Measurements from ENCODE around the gene DHX34. TPM values are rescaled to one million over a fixed set of nuclear protein-coding genes. Genes with fewer than 3 reads are reported as not detected.
"Not testable (repeated sequence)": the region's sequence is repeated elsewhere in the genome, so short reads cannot be mapped to it uniquely, and the experiment has no call there.

Gene DHX34
- total and polyA plus RNA-seq, 2 donors (not counting 1 experiment from before 2014, with no cell fraction given), result 2.6 to 8.3 TPM

- Histone ChIP-seq H3K4me1 (ENCODE audit: control insufficient read depth, extremely low read depth, insufficient read depth, low read length) (no peaks in the 10 kb centered on the region), H3K9me3 (ENCODE audit: control insufficient read depth, insufficient read depth, low read depth, low read length) (no peaks in the 10 kb centered on the region), H3K27me3 (ENCODE audit: control insufficient read depth, insufficient read depth, low read length) (no peaks in the 10 kb centered on the region)
Observed at GRCh38 chr19:47343194-47343802, 5.8 kb upstream of the DHX34 start.

GRCh38 chr19:47344425-47344824, 4.7 kb upstream of the DHX34 start:
- DNase-seq (ENCODE audit: low read depth in 2 of 2), result no peak
- Histone ChIP-seq H3K27me3 (ENCODE audit: control insufficient read depth, insufficient read depth, low read length) (no peaks in the 10 kb centered on the region), H3K27ac (ENCODE audit: insufficient read depth, low read length) (no peak overlapping the region), H2AFZ (ENCODE audit: low read length) (no peak overlapping the region), H3K79me2 (ENCODE audit: control insufficient read depth, insufficient read depth, low read length) (peaks cover 1% of the 10 kb centered on the region), H3K4me1 (ENCODE audit: control insufficient read depth, extremely low read depth, insufficient read depth, low read length) (no peaks in the 10 kb centered on the region), H4K20me1 (ENCODE audit: control insufficient read depth, extremely low read depth, insufficient read depth, low read length) (no peaks in the 10 kb centered on the region), H3K9me3 (ENCODE audit: control insufficient read depth, insufficient read depth, low read depth, low read length) (no peaks in the 10 kb centered on the region), H3K36me3 (ENCODE audit: control insufficient read depth, insufficient read depth, low read length) (no peaks in the 10 kb centered on the region), H3K4me2 (ENCODE audit: extremely low read depth, insufficient read depth, low read length) (no peak overlapping the region), H3K4me3 (replicated peaks in 1 of 4; ENCODE audit: control extremely low read depth in 1 of 4, insufficient read depth in 1 of 4, low read depth in 3 of 4, low read length in 4 of 4) (no peak overlapping the region), H3K9ac (ENCODE audit: insufficient read depth, low read length) (no peak overlapping the region)
- TF ChIP-seq EZH2 (IDR thresholded peaks at IDR 0.05; ENCODE audit: low read length, missing control alignments) (no peak), CTCF (conservative IDR thresholded peaks at IDR 0.05 in 1 of 2, IDR thresholded peaks at IDR 0.05 in 1 of 2; ENCODE audit: low read depth in 1 of 2, low read length in 2 of 2) (no peak)

More at GRCh38 chr19:47343194-47343802, 5.8 kb upstream of the DHX34 start:
- no peaks in the 10 kb centered on the region for H3K36me3 ChIP-seq (ENCODE audit: control insufficient read depth, insufficient read depth, low read length)
- DNase-seq (ENCODE audit: low read depth in 2 of 2), result no peak
- no peak overlapping the region for H3K27ac ChIP-seq (ENCODE audit: insufficient read depth, low read length)
- TF ChIP-seq EZH2 (IDR thresholded peaks at IDR 0.05; ENCODE audit: low read length, missing control alignments), result no peak
- TF ChIP-seq CTCF (conservative IDR thresholded peaks at IDR 0.05 in 1 of 2, IDR thresholded peaks at IDR 0.05 in 1 of 2; ENCODE audit: low read depth in 1 of 2, low read length in 2 of 2), result no peak
- H4K20me1 ChIP-seq (ENCODE audit: control insufficient read depth, extremely low read depth, insufficient read depth, low read length), result no peaks in the 10 kb centered on the region
- H3K79me2 ChIP-seq (ENCODE audit: control insufficient read depth, insufficient read depth, low read length), result no peaks in the 10 kb centered on the region
- no peak overlapping the region for H3K4me2 ChIP-seq (ENCODE audit: extremely low read depth, insufficient read depth, low read length)
- no peak overlapping the region for H3K9ac ChIP-seq (ENCODE audit: insufficient read depth, low read length)
- no peak overlapping the region for H2AFZ ChIP-seq (ENCODE audit: low read length)
- H3K4me3 ChIP-seq (replicated peaks in 1 of 4; ENCODE audit: control extremely low read depth in 1 of 4, insufficient read depth in 1 of 4, low read depth in 3 of 4, low read length in 4 of 4), result no peak overlapping the region

GRCh38 chr19:47346024-47346423, 3.1 kb upstream of the DHX34 start:
- not testable (repeated sequence) for H3K9me3 ChIP-seq (ENCODE audit: control insufficient read depth, insufficient read depth, low read depth, low read length); H2AFZ ChIP-seq (ENCODE audit: low read length); H3K4me1 ChIP-seq (ENCODE audit: control insufficient read depth, extremely low read depth, insufficient read depth, low read length); H3K36me3 ChIP-seq (ENCODE audit: control insufficient read depth, insufficient read depth, low read length); H3K9ac ChIP-seq (ENCODE audit: insufficient read depth, low read length); H3K27ac ChIP-seq (ENCODE audit: insufficient read depth, low read length); H4K20me1 ChIP-seq (ENCODE audit: control insufficient read depth, extremely low read depth, insufficient read depth, low read length); H3K4me2 ChIP-seq (ENCODE audit: extremely low read depth, insufficient read depth, low read length); DNase-seq (ENCODE audit: low read depth in 2 of 2); H3K27me3 ChIP-seq (ENCODE audit: control insufficient read depth, insufficient read depth, low read length); H3K4me3 ChIP-seq (replicated peaks in 1 of 4; ENCODE audit: control extremely low read depth in 1 of 4, insufficient read depth in 1 of 4, low read depth in 3 of 4, low read length in 4 of 4); H3K79me2 ChIP-seq (ENCODE audit: control insufficient read depth, insufficient read depth, low read length)

All from fibroblast of lung (primary cell).